Dermis microvascular lymphatic vessel endothelial cell (primary cell): ENCODE results near the gene BLCAP. TPM values are rescaled to one million over a fixed set of nuclear protein-coding genes. Genes with fewer than 3 reads are reported as not detected.
"Not testable (repeated sequence)": the region's sequence is repeated elsewhere in the genome, so short reads cannot be mapped to it uniquely, and the experiment has no call there.

Source experiments
- DNase-seq, 2 donors: peaks; one replicate each; pipeline versions ENCODE4 v3.0.0 to v3.0.0-alpha.2; 2010; ENCODE audit warnings: low read depth in 2 of 2
- total RNA-seq: library from RNA; depleted of rRNA; stranded (reverse); fragments of >200 nt; gene quantifications from 2 replicates; pipeline ENCODE4 v1.2.1, GENCODE V29; 2014

BLCAP gene
- total RNA-seq, 1 donor from 2014 or later: 33.5 TPM

DNA sequence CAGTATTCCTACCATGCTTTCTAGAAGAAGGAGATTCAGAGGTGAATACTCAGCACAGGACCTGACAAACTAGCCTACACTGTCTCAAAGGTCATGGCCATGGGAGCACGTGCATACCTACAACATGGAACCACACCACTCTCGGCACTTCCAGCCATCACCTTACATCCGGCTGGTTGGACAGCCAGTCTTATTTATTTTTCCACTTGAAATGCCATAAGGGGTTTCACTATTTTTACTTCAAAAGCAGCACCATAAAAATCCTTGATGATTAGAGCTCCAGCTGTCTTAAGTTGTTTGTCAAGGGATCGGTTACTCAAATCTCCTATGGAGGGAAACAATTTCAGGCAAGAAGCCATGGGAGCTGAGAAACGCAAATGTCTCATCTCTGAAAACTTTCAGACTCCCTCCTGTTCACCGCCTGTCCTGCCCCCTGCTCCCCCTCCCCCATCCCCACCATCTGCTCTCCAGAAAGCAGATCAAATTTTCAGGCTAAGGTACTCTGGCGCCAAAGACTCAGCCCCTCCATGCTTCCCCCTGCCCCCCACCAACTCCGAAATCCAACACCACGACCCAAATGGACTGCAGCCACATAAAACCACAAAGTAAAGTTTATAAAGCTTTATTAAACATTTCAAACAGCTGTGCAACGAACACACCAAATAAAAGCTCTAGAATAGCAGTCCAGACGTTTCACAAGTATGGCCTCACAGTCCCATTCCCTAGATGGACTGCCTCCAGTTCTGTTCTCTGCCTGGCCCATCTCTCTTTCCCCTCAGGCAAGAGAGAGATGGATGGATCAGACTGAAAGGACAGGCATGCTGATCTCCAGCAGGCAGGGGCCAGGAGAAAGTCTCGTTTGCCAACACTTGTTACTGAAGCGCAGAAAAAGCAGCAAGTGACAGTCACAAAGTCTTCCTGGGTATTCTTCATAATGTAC is 10.6 kb downstream of the BLCAP start:
- DNase-seq: no peak

DNA sequence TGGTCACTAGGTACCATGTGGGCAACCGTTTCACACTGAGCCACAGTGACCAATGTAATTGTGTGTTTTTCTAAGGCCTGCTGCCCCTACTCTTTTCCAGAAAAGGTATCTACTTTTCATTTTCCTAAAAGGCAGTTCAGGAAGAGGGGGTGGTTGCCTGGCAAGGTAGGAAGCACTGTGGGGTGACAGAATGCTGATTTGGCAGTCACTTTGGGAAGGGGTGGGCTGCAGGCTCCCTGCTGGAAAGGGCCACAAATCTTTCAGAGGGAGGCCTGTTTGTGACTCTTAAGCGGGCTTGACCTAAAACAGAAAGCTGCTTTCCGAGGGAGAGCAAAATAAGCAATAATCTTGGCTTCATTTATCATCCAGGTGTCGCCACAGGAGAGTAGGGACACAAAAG is 11.8 kb downstream of the BLCAP start:
- DNase-seq: no peak

GRCh38 chr20:37513779-37514359 is 13.8 kb downstream of the BLCAP start:
- DNase-seq: no peak

DNA sequence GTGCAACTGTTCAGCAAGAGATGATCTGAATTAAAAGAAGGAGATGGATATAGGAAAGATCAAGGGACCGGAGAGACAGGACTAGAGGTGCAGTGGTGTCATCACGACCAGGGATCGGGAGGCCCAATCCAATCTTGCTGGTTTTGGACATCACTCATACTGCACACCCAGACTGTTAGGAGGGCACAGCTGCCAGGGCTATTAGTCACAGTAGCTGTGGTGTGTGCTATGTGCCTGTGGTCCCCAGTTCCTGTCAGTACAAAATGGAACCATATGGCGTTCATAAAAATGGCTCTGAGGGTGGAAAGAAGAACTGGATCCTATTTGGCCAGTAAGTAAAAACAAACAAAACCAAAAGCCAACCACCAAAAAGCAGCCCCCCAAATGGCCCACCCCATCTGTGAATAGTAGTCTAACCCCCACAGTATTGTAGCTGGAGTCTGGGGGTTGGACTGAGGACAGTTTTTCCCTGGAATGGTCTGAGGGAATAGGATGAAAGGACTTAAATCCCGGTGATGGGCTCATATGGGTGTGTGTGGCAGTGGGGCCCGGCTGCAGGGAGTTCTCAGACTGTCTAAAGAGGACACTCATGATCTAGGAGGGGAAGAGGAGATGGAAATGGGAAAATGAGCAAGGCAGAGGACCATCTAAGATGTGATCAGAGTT is 15.9 kb downstream of the BLCAP start:
- DNase-seq: no peak

GRCh38 chr20:37510226-37510625 is 17.4 kb downstream of the BLCAP start:
- DNase-seq: no peak

- DNase-seq: no peak
These were observed 21.4 kb downstream of the BLCAP start for GRCh38 chr20:37506152-37506725.

GRCh38 chr20:37505263-37506151 is 22.2 kb downstream of the BLCAP start:
- no peak for DNase-seq

GRCh38 chr20:37504404-37505096 is 23.1 kb downstream of the BLCAP start:
- DNase-seq: no peak

DNA sequence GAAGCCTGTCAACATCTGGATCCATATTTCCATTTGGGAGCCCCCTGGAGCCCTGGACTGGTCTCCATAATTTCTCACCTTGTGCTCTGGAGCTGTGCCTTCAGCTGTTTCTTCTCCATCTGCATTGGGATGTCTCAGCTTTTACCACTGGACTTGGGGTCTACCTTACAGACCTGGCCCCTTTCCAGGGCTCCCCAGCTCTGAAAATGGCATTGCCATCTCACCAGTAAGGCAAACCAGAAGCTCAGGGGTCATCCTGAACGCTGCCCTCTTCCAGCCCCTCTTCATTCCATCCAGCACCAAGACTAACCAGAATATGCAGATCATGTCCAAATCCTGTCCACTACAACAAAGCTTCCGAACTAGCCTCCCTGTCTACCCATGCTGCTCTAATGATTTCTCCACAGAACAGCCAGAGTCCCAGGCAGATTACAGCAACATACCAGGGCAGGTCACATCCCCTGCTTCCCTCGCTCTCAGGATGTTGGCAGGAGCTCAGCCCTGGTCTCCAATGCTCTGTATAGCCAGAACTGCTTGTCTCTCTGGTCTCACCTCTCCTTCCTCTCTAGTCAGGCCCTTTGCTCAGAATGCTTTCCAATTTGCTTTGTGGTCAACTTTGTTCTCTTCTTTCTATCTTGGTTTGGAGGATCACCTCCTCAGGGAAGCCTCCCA is 24.3 kb downstream of the BLCAP start:
- DNase-seq: peak in 1 of 2 donors; percentile 21

- DNase-seq: no peak
These were observed 25.0 kb downstream of the BLCAP start for GRCh38 chr20:37502654-37503053.

DNA sequence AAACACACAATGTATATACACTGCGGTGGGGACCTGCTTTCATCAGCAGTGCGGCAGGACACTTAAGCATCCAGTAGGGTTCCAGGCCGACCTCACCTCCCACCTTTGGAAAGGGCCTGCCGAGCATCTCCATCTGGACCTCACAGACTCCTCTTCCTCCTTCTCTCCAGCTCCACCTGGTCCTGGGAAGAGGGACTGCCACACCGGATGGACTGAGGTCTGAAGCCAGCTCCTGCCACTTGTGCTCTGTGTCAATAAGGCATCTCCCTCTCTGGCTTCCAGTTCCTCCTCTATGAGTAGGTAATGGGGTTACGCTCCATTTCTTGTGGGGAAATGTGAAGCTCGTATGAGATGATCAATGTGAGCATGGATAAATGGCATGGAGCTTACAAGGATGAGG is 25.7 kb downstream of the BLCAP start:
- no peak for DNase-seq

- DNase-seq: no peak
These were observed 27.4 kb downstream of the BLCAP start for GRCh38 chr20:37500311-37500710.

DNA sequence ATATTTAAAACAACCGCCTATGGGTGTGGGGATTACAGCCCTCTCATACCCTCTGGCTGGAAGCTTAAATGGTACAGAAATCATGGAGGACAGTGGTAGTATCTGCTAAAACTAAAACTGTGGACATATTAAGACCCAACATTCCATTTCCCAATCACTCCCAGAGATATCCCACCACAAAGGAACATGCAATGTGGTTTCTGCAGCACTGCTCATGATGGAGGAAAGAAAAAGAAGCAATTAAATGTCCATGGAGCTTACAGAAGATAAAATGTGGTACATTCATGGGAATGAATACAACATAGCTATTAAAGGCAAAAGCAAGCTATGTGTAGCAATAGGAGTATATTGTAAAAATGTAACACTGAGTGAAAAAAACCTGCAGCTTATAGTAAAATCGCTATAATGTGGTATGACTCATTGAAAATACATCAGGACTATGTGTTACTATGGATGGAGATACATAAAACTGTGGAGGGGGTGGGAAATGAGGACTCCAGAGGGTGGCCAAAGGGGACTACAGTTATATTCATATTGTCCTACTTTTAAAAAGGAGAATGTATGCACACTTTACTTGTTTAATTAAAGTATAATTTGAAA is 29.5 kb downstream of the BLCAP start:
- no peak for DNase-seq

DNA sequence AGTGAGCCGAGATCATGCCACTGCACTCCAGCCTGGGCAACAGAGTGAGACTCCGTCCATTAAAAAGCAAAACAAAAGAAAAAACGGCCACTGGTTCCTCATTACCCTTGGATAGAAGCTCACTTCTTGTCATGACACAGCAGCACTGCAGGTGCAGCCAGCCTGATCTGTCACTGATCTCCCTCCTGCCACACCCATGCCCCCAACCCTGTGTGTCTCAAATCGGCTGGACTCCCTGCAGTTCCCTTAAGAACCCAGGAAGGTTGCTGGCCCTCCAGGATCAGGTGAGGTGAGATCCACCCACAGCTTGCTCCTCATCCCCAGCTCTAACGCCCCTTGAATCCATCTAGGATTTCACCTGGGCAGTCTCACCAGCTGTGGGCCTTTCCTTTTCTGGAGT is 32.9 kb downstream of the BLCAP start:
- DNase-seq: no peak

DNA sequence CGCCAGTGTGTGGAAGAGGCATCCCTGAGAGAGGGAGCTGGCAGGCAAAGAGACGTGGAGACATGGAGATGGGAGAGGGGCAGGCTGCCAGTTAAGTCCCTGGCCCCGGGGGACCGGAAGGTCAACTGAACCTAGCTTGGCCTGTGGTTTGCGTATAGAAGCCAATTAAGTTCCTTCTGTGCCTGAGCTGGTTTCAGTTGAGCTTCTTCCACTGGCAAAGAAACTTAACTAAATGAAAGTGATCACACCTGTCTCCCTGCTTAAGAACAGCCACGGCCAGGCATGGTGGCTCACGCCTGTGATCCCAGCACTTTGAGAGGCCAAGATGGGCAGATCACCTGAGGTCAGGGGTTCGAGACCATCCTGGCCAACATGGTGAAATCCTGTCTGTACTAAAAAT is 33.4 kb downstream of the BLCAP start:
- DNase-seq: no peak

- no peak for DNase-seq
These were observed 34.7 kb downstream of the BLCAP start for GRCh38 chr20:37492945-37493344.

- no peak for DNase-seq
These were observed 35.5 kb downstream of the BLCAP start for GRCh38 chr20:37492096-37492625.

DNA sequence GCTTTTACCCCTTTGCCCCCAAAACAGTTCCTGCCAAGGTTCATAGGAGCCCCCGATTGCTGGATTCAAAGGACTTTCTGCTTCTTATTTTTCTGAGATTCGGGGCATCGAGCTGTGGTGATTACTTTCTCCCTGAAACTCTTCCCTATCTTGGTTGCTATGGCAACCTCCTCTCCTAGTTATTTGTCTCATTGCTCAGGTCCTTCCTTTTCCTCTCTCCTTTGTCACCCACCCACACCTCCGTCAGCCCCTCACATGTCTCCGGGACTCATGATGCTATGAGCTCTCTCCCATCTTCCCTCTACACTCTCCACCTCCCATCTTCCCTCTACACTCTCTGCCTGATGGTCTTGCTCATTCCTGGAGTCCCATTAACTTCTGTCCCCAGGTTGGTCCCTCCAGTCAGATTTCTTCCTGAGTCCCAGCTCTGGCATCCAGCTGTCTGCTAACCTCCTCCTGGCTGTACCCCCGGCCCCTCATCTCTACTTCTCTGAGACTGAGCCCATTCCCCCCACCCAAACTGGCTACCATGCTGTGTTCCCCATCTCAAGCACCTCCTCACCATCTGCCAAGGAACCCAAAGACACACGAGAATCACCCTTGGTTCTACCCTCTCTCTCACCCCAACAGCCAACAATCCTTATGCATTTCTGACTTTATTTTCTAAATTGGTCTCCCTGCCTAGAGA is 36.9 kb downstream of the BLCAP start:
- DNase-seq: no peak

GRCh38 chr20:37486209-37486608 is 41.5 kb downstream of the BLCAP start:
- not testable (repeated sequence) for DNase-seq
